ENCODE measurements around the gene ACOXL. TPM values are rescaled to one million over a fixed set of nuclear protein-coding genes. Genes with fewer than 3 reads are reported as not detected.
"Not testable (repeated sequence)": the region's sequence is repeated elsewhere in the genome, so short reads cannot be mapped to it uniquely, and the experiment has no call there.

Gene ACOXL
- total RNA-seq, 2 experiments from 2014 or later, result not detected

DNA sequence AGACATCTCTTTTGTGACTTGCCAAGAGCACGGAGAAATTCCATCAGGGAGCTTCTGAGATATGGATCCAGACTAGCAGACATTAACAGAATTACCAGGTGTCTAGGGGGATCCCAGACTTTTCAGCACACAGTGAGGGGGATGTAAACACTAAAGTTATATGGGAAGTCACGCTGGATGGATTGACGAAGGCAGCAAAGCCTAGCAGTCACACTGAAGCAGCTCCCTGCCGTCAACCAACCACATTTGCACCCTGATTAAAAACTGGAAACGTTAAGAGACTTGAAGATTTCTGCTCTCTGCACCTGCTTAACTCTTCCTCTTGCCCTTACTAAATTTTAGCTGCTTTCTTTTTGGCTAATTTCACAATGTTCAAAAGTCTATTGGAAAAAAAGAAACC is 325.9 kb downstream of the ACOXL start:
- H3K4me1 Mint-ChIP-seq (ENCODE audit: low read depth), result peaks cover 14% of the 10 kb centered on the region

DNA sequence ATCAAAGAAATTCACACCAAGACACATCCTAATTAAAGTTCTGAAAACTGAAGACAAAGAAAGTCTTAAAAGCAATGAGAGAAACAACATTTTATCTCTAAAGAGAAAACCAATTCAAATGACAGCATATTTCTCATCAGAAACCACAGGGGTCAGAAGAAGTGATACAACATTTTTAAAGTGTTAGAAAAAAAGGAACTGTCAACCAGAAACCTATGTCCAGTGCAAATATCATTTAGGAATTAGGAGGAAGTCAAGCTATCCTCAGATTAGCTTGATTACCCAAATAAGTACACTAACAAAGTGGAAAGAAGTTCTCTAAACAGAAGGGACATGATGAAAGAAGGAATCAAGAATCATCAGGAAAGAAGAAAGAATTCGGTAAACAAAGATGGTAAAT is 328.8 kb downstream of the ACOXL start:
- Mint-ChIP-seq H3K36me3 (ENCODE audit: low read depth) (peaks cover 5% of the 10 kb centered on the region), H3K27ac (no peak overlapping the region), H3K27me3 (ENCODE audit: low read depth) (peaks cover 33% of the 10 kb centered on the region), H3K4me3 (no peak overlapping the region), H3K4me1 (ENCODE audit: low read depth) (no peaks in the 10 kb centered on the region), H3K9me3 (peaks cover 12% of the 10 kb centered on the region)
- intact Hi-C loops (cut with micrococcal nuclease), result no loop called here
- CTCF ChIA-PET, result no interaction called here
- no peak for DNase-seq

More for the DNA sequence above, 325.9 kb downstream of the ACOXL start:
- DNase-seq, result no peak
- H3K27me3 Mint-ChIP-seq (ENCODE audit: low read depth), result peaks cover 34% of the 10 kb centered on the region
- intact Hi-C loops (cut with micrococcal nuclease), result no loop called here
- H3K36me3 Mint-ChIP-seq (ENCODE audit: low read depth), result peaks cover 5% of the 10 kb centered on the region
- CTCF ChIA-PET, result no interaction called here
- H3K27ac Mint-ChIP-seq, result no peak overlapping the region
- no peak overlapping the region for H3K4me3 Mint-ChIP-seq
- peaks cover 12% of the 10 kb centered on the region for H3K9me3 Mint-ChIP-seq

DNA sequence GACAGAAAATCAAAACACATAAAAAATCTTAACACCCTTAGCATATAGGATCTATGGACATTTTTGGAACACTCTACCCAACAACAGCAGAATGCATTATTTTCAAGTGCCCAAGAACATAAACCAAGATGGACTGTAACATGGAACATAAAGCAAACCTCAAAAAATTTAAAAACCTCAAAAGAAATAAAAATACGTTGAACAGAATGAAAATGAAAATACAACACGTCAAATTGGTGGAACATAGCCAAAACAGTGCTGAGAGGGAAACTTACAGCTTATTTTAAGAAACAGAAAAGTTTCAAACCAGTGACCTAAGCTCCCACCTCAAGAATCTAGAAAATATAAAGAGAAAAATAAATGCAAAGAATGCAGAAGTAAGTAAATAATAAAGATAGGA is 330.0 kb downstream of the ACOXL start:
- Mint-ChIP-seq H3K4me1 (ENCODE audit: low read depth) (no peaks in the 10 kb centered on the region), H3K36me3 (ENCODE audit: low read depth) (peaks cover 5% of the 10 kb centered on the region)
- CTCF ChIA-PET, result no interaction called here

GRCh38 chr2:111066062-111066593 is 333.8 kb downstream of the ACOXL start:
- CTCF ChIA-PET, result no interaction called here

More for the DNA sequence above, 330.0 kb downstream of the ACOXL start:
- DNase-seq, result no peak
- Mint-ChIP-seq H3K27me3 (ENCODE audit: low read depth) (peaks cover 29% of the 10 kb centered on the region), H3K27ac (no peak overlapping the region), H3K4me3 (no peak overlapping the region), H3K9me3 (peaks cover 12% of the 10 kb centered on the region)
- intact Hi-C loops (cut with micrococcal nuclease), result no loop called here

DNA sequence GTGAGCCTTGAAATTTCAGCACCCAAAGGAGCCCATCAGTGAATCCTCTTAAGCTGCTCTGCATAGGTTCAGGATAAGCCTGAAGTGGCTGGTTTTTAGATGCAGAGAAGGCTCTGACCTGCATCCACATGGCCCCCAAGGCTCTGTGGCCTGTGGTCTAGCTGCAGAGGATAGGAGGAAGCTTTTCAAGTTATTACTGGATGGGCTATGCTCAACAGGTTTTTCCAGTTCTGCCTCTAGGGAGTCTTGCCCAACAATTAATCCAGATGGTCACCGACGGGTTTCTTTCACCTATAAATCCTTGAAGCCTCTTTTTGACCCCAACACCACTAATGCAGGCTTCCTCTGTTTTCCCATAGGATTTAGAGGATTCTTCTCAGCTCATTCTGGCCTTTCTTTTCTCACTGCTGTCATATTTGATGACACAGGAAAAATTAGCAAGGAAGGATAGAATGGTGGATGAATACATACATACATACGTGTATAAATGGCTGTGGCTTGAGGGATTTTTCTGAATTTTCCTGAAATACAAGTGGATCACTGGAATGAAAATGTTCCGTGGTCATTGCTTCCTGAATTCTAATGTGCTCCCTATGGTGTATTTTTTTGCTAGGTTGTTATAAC is 336.2 kb downstream of the ACOXL start:
- peaks cover 28% of the 10 kb centered on the region for H3K27me3 Mint-ChIP-seq (ENCODE audit: low read depth)

More at GRCh38 chr2:111066062-111066593, 333.8 kb downstream of the ACOXL start:
- no peak overlapping the region for H3K4me3 Mint-ChIP-seq
- peaks cover 21% of the 10 kb centered on the region for H3K27me3 Mint-ChIP-seq (ENCODE audit: low read depth)
- no peak overlapping the region for H3K27ac Mint-ChIP-seq
- no peak for DNase-seq
- no peaks in the 10 kb centered on the region for H3K4me1 Mint-ChIP-seq (ENCODE audit: low read depth)
- intact Hi-C loops (cut with micrococcal nuclease), result no loop called here
- H3K9me3 Mint-ChIP-seq, result no peaks in the 10 kb centered on the region
- H3K36me3 Mint-ChIP-seq (ENCODE audit: low read depth), result no peaks in the 10 kb centered on the region

DNA sequence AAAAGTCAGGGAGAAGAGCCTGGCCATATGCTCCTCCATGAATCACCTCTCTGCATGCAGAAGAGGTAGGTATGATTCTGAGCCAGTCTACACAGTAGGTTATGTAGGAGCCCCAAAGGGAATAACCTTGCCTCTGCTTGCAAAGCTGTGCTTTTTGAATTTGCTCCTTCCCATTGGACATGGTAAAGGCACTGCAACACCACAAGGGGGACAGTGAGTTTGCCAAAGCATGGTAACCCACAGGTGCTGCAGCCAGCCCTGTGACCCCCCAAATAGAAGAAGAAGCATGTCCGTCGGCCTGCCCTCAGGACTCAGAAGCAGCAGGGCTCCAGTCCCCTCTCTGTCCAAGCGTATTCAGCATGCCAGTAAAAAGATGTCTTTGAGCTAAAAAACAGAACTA is 337.3 kb downstream of the ACOXL start:
- peaks cover 3% of the 10 kb centered on the region for H3K9me3 Mint-ChIP-seq
- no peaks in the 10 kb centered on the region for H3K36me3 Mint-ChIP-seq (ENCODE audit: low read depth)
- intact Hi-C loops (cut with micrococcal nuclease), result no loop called here
- H3K4me3 Mint-ChIP-seq, result no peak overlapping the region
- no peaks in the 10 kb centered on the region for H3K4me1 Mint-ChIP-seq (ENCODE audit: low read depth)
- no peak for DNase-seq
- CTCF ChIA-PET, result no interaction called here
- no peak overlapping the region for H3K27ac Mint-ChIP-seq
- H3K27me3 Mint-ChIP-seq (ENCODE audit: low read depth), result peaks cover 33% of the 10 kb centered on the region

More for the DNA sequence above, 336.2 kb downstream of the ACOXL start:
- H3K36me3 Mint-ChIP-seq (ENCODE audit: low read depth), result no peaks in the 10 kb centered on the region
- H3K27ac Mint-ChIP-seq, result no peak overlapping the region
- intact Hi-C loops (cut with micrococcal nuclease), result no loop called here
- DNase-seq, result no peak
- H3K9me3 Mint-ChIP-seq, result no peaks in the 10 kb centered on the region
- CTCF ChIA-PET, result interaction anchor here (0.6 kb wide), 1 partner anchor 19 kb away, joined by 4 read pairs; no protein-coding TSS in a partner anchor
- no peaks in the 10 kb centered on the region for H3K4me1 Mint-ChIP-seq (ENCODE audit: low read depth)
- H3K4me3 Mint-ChIP-seq, result no peak overlapping the region

DNA sequence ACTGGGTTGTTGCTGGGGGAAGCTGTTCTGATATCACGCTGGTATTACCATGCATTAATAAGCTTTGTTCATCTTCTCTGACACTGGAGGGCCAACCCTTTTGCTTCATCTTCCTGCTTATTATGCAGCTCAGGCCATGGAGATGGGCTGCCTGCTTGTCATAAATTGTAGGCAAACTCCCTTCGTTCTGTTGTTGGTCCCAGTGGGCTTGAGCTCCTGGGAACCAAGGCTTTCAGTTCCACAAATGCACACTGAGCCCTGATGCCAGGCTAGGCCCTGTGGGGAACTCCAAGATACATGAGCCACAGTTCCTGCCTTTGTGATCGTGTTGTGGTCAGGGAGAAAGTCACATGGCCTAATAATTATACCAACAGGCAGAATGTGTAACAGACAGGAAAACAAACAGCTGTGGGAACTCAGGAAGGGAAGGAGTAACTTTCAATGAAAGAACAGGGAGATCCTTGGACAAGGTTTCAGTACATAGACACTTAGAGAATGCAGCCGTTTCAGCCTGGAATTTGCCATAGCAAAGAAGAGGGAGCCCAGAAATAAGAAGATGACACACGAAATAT is 339.3 kb downstream of the ACOXL start:
- H3K27ac Mint-ChIP-seq, result no peak overlapping the region
- intact Hi-C loops (cut with micrococcal nuclease), result no loop called here
- H3K4me1 Mint-ChIP-seq (ENCODE audit: low read depth), result no peaks in the 10 kb centered on the region
- peaks cover 1% of the 10 kb centered on the region for H3K36me3 Mint-ChIP-seq (ENCODE audit: low read depth)
- CTCF ChIA-PET, result no interaction called here
- H3K4me3 Mint-ChIP-seq, result no peak overlapping the region
- H3K9me3 Mint-ChIP-seq, result peaks cover 8% of the 10 kb centered on the region
- peaks cover 37% of the 10 kb centered on the region for H3K27me3 Mint-ChIP-seq (ENCODE audit: low read depth)
- DNase-seq, result no peak

- H3K36me3 Mint-ChIP-seq (ENCODE audit: low read depth), result peaks cover 1% of the 10 kb centered on the region
- peaks cover 8% of the 10 kb centered on the region for H3K9me3 Mint-ChIP-seq
- no peaks in the 10 kb centered on the region for H3K4me1 Mint-ChIP-seq (ENCODE audit: low read depth)
- CTCF ChIA-PET, result no interaction called here
- DNase-seq, result no peak
- no peak overlapping the region for H3K4me3 Mint-ChIP-seq
- H3K27me3 Mint-ChIP-seq (ENCODE audit: low read depth), result peaks cover 41% of the 10 kb centered on the region
- intact Hi-C loops (cut with micrococcal nuclease), result no loop called here
- H3K27ac Mint-ChIP-seq, result no peak overlapping the region
These were observed 340.0 kb downstream of the ACOXL start for GRCh38 chr2:111072220-111072871.

DNA sequence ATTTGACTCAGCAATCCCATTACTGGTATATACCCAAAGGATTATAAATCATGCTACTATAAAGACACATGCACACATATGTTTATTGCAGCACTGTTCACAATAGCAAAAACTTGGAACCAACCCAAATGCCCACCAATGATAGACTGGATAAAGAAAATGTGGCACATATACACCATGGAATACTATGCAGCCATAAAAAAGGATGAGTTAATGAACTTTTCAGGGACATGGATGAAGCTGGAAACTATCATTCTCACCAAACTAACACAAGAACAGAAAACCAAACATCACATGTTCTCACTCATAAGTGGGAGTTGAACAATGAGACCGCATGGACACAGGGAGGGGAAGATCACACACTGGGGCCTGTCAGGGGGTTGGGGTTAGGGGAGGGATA is 350.3 kb downstream of the ACOXL start:
- CTCF ChIA-PET; H3K4me3 Mint-ChIP-seq; H3K4me1 Mint-ChIP-seq (ENCODE audit: low read depth); H3K36me3 Mint-ChIP-seq (ENCODE audit: low read depth); intact Hi-C loops (cut with micrococcal nuclease); DNase-seq; H3K9me3 Mint-ChIP-seq; H3K27ac Mint-ChIP-seq: not testable (repeated sequence)
- peaks cover 58% of the 10 kb centered on the region for H3K27me3 Mint-ChIP-seq (ENCODE audit: low read depth)

GRCh38 chr2:111091811-111092211 is 359.4 kb downstream of the ACOXL start:
- H3K4me1 Mint-ChIP-seq (ENCODE audit: low read depth), result peaks cover 7% of the 10 kb centered on the region
- H3K27me3 Mint-ChIP-seq (ENCODE audit: low read depth), result peaks cover 42% of the 10 kb centered on the region
- H3K4me3 Mint-ChIP-seq, result no peak overlapping the region
- CTCF ChIA-PET, result no interaction called here
- DNase-seq, result peak; percentile 15
- no peak overlapping the region for H3K27ac Mint-ChIP-seq
- no peaks in the 10 kb centered on the region for H3K36me3 Mint-ChIP-seq (ENCODE audit: low read depth)
- H3K9me3 Mint-ChIP-seq, result no peaks in the 10 kb centered on the region
- intact Hi-C loops (cut with micrococcal nuclease), result loop anchor here (1.0 kb wide), 1 partner anchor 19 kb away; no protein-coding TSS in a partner anchor

GRCh38 chr2:111094691-111095090 is 362.3 kb downstream of the ACOXL start:
- DNase-seq, result no peak
- intact Hi-C loops (cut with micrococcal nuclease), result no loop called here
- H3K9me3 Mint-ChIP-seq, result no peaks in the 10 kb centered on the region
- H3K4me1 Mint-ChIP-seq (ENCODE audit: low read depth), result peaks cover 7% of the 10 kb centered on the region
- peaks cover 42% of the 10 kb centered on the region for H3K27me3 Mint-ChIP-seq (ENCODE audit: low read depth)
- H3K36me3 Mint-ChIP-seq (ENCODE audit: low read depth), result no peaks in the 10 kb centered on the region
- no peak overlapping the region for H3K4me3 Mint-ChIP-seq
- CTCF ChIA-PET, result interaction anchor here (0.7 kb wide), 1 partner anchor 16 kb away, joined by 4 read pairs; no protein-coding TSS in a partner anchor
- H3K27ac Mint-ChIP-seq, result no peak overlapping the region

GRCh38 chr2:111095434-111095833 is 363.1 kb downstream of the ACOXL start:
- no peak overlapping the region for H3K27ac Mint-ChIP-seq
- no peaks in the 10 kb centered on the region for H3K9me3 Mint-ChIP-seq
- H3K36me3 Mint-ChIP-seq (ENCODE audit: low read depth), result no peaks in the 10 kb centered on the region
- CTCF ChIA-PET, result no interaction called here
- no peak for DNase-seq
- intact Hi-C loops (cut with micrococcal nuclease), result no loop called here
- peaks cover 38% of the 10 kb centered on the region for H3K27me3 Mint-ChIP-seq (ENCODE audit: low read depth)
- peaks cover 7% of the 10 kb centered on the region for H3K4me1 Mint-ChIP-seq (ENCODE audit: low read depth)
- H3K4me3 Mint-ChIP-seq, result no peak overlapping the region
